Measurements from ENCODE around the gene CLEC10A.

The CLEC10A gene

DNA sequence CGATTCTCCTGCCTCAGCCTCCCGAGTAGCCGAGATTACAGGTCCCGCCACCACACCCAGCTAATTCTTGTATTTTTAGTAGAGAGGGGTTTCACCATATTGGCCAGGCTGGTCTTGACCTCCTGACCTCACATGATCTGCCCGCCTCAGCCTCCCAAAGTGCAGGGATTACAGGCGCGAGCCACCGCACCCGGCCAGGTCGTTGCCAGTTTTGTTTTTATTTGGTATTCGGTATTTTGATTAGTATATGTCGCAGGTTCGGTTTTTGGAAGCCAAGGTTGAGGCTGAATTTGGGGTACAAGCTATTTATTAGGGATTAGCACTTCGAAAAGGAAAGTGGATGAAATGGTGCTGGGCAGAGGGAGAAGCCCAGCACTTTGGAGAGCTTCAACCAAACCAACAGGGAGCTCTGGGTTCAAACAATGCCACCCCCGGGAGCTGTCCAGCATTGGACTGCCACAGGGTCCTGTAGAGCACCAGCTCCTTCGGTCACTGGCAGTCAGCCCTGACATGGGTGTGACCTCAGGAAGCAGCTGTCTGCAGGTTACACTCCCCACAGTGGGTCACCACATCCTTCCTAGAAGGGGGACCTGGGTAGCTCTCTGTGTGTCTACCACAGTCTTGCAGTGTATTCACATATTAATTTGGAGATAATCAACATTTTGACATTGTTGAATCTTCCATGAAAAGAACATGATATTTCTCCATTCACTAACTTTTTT lies 1.5 kb upstream of the CLEC10A start:
- TF ChIP-seq YY1 (IDR thresholded peaks at IDR 0.05; ENCODE audit: insufficient read depth, insufficient read length): no peak
- no peak for TF ChIP-seq SUZ12 (IDR thresholded peaks at IDR 0.05; ENCODE audit: extremely low read depth, insufficient read depth, insufficient read length)
- no peak for TF ChIP-seq ZNF274 (IDR thresholded peaks at IDR 0.05; ENCODE audit: low read depth, low read length)

DNA sequence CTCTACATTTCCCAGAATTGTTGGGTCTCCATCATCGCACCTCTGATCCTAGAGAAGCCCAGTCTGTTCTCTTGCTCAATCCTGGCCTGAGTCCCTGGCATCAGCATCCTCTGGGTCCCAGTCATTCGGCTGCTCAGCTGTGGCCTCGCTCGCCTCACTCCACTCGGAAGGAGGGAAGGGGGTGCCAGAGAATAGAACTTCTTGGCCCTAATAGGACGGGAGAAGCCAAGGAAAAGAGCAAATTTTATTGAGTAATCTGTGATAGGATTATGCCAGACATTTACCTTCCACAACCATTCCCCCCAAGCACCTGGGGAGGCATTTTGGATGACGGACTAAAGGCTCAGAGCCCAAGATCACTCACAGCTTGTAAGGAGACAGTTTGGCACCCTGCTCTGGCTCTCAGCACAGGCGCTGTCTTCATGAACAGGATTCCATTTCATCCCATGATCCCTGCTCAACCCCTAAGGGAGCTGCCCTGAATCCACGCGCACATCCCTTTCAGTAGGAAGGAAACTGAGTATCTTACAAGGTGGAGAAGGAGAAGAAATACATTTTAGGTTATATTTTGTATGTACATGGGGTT lies 498 bp upstream of the CLEC10A start:
- H3K4me3 ChIP-seq (ENCODE audit: insufficient read length, low read depth): no peak overlapping the region
- no peaks in the 10 kb centered on the region for H3K4me1 ChIP-seq (ENCODE audit: insufficient read depth, insufficient read length)
- no peak for DNase-seq (ENCODE audit: low read depth, low spot score)
- H3K27me3 ChIP-seq (ENCODE audit: insufficient read depth, insufficient read length): no peaks in the 10 kb centered on the region
- H3K9ac ChIP-seq (ENCODE audit: insufficient read length, low read depth): no peak overlapping the region
- H3K9me3 ChIP-seq (ENCODE audit: insufficient read depth, low read length): no peaks in the 10 kb centered on the region
- no peaks in the 10 kb centered on the region for H3K36me3 ChIP-seq (ENCODE audit: insufficient read depth, insufficient read length, low read length)
- TF ChIP-seq SUZ12 (IDR thresholded peaks at IDR 0.05; ENCODE audit: extremely low read depth, insufficient read depth, insufficient read length): no peak
- TF ChIP-seq YY1 (IDR thresholded peaks at IDR 0.05; ENCODE audit: insufficient read depth, insufficient read length): no peak
- no peak for TF ChIP-seq ZNF274 (IDR thresholded peaks at IDR 0.05; ENCODE audit: low read depth, low read length)

More for the DNA sequence above, 1.5 kb upstream of the CLEC10A start:
- no peaks in the 10 kb centered on the region for H3K4me1 ChIP-seq (ENCODE audit: insufficient read depth, insufficient read length)
- H3K27me3 ChIP-seq (ENCODE audit: insufficient read depth, insufficient read length): no peaks in the 10 kb centered on the region
- no peak overlapping the region for H3K9ac ChIP-seq (ENCODE audit: insufficient read length, low read depth)
- H3K9me3 ChIP-seq (ENCODE audit: insufficient read depth, low read length): no peaks in the 10 kb centered on the region
- no peak for DNase-seq (ENCODE audit: low read depth, low spot score)
- no peak overlapping the region for H3K4me3 ChIP-seq (ENCODE audit: insufficient read length, low read depth)
- H3K36me3 ChIP-seq (ENCODE audit: insufficient read depth, insufficient read length, low read length): no peaks in the 10 kb centered on the region

DNA sequence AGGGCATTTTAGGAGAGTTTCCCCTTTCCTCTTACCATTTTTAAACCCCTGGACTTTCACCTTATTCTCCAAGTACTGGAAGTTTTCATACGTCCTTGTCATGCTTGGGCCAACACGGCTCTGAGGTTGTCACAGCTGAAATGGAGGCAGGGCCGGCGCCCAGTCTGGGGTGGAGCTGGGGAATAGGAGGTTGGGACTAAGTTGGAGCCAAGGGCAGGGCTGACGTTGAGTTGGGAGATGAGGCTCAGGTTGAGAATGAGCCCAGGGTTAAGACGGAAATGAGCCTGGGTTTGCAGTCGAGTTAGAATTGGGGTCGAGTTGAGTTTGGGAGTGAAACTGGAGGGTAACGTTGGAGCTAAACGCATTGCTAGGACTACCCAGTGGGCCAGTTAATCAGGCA lies 1.3 kb downstream of the CLEC10A start:
- H3K9ac ChIP-seq (ENCODE audit: insufficient read length, low read depth): no peak overlapping the region
- DNase-seq (ENCODE audit: low read depth, low spot score): no peak
- no peaks in the 10 kb centered on the region for H3K27me3 ChIP-seq (ENCODE audit: insufficient read depth, insufficient read length)
- H3K9me3 ChIP-seq (ENCODE audit: insufficient read depth, low read length): no peaks in the 10 kb centered on the region
- TF ChIP-seq YY1 (IDR thresholded peaks at IDR 0.05; ENCODE audit: insufficient read depth, insufficient read length): no peak
- TF ChIP-seq SUZ12 (IDR thresholded peaks at IDR 0.05; ENCODE audit: extremely low read depth, insufficient read depth, insufficient read length): no peak
- no peak for TF ChIP-seq ZNF274 (IDR thresholded peaks at IDR 0.05; ENCODE audit: low read depth, low read length)
- no peaks in the 10 kb centered on the region for H3K4me1 ChIP-seq (ENCODE audit: insufficient read depth, insufficient read length)
- no peak overlapping the region for H3K4me3 ChIP-seq (ENCODE audit: insufficient read length, low read depth)
- H3K36me3 ChIP-seq (ENCODE audit: insufficient read depth, insufficient read length, low read length): no peaks in the 10 kb centered on the region

DNA sequence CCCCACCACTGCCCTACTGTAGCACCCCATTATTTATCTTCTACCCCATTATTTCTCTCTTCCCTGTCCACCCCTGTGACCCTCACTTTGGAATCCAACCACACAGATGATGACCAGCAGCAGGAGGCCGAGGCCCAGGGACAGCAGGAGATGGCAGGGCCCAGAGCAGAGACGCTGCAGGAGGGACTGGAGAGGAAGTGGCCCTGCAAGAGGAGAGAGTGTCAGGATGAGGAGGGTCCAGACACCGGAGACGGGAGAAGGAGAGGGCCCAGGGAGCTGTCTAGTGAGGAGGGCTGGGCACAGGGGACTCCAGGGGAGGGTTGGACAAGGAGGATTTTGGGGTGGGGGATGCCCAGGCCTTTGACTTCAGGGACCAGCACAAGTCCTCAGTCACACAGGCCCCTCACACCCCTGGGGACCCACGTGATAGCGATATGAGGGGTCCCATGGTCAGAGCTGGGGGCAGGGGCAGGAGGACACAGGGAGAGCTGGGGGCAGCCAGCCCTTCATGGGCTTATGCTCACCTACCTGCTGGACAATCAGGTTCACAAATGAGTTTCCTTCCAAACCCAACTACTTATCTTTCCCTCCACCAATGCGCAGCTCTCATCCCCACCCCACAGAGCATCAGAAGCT lies 2.0 kb downstream of the CLEC10A start:
- Histone ChIP-seq H3K36me3 (ENCODE audit: insufficient read depth, insufficient read length, low read length) (no peaks in the 10 kb centered on the region), H3K4me3 (ENCODE audit: insufficient read length, low read depth) (no peak overlapping the region), H3K27me3 (ENCODE audit: insufficient read depth, insufficient read length) (no peaks in the 10 kb centered on the region), H3K4me1 (ENCODE audit: insufficient read depth, insufficient read length) (no peaks in the 10 kb centered on the region), H3K9ac (ENCODE audit: insufficient read length, low read depth) (no peak overlapping the region), H3K9me3 (ENCODE audit: insufficient read depth, low read length) (no peaks in the 10 kb centered on the region)
- TF ChIP-seq SUZ12 (IDR thresholded peaks at IDR 0.05; ENCODE audit: extremely low read depth, insufficient read depth, insufficient read length) (no peak), YY1 (IDR thresholded peaks at IDR 0.05; ENCODE audit: insufficient read depth, insufficient read length) (no peak), ZNF274 (IDR thresholded peaks at IDR 0.05; ENCODE audit: low read depth, low read length) (no peak)
- no peak for DNase-seq (ENCODE audit: low read depth, low spot score)

DNA sequence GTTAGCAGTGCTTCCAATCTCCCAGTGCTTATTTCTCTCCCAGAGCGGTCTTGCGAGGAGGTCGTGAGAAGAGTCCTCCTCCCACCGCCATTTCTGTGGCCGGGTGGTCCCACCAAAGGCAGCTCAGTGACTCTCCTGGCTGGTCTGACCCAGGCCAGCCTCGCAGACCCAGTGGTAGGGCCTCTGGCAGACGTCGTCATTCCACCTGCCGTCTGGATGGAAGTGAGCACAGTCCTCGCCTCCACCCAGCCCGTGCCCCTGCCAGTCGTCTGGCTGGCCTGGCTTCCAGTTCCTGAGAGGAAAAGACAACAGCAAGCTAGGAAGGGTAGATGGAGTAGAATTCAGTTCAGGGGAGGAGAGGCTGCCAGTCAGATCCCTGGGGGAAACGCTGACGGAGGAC lies 5.1 kb downstream of the CLEC10A start:
- H3K9me3 ChIP-seq (ENCODE audit: insufficient read depth, low read length): no peaks in the 10 kb centered on the region
- no peak for DNase-seq (ENCODE audit: low read depth, low spot score)
- H3K9ac ChIP-seq (ENCODE audit: insufficient read length, low read depth): no peak overlapping the region
- TF ChIP-seq ZNF274 (IDR thresholded peaks at IDR 0.05; ENCODE audit: low read depth, low read length) (no peak), YY1 (IDR thresholded peaks at IDR 0.05; ENCODE audit: insufficient read depth, insufficient read length) (no peak), SUZ12 (IDR thresholded peaks at IDR 0.05; ENCODE audit: extremely low read depth, insufficient read depth, insufficient read length) (no peak)
- H3K4me3 ChIP-seq (ENCODE audit: insufficient read length, low read depth): no peak overlapping the region
- no peaks in the 10 kb centered on the region for H3K27me3 ChIP-seq (ENCODE audit: insufficient read depth, insufficient read length)
- H3K4me1 ChIP-seq (ENCODE audit: insufficient read depth, insufficient read length): no peaks in the 10 kb centered on the region
- no peaks in the 10 kb centered on the region for H3K36me3 ChIP-seq (ENCODE audit: insufficient read depth, insufficient read length, low read length)

DNA sequence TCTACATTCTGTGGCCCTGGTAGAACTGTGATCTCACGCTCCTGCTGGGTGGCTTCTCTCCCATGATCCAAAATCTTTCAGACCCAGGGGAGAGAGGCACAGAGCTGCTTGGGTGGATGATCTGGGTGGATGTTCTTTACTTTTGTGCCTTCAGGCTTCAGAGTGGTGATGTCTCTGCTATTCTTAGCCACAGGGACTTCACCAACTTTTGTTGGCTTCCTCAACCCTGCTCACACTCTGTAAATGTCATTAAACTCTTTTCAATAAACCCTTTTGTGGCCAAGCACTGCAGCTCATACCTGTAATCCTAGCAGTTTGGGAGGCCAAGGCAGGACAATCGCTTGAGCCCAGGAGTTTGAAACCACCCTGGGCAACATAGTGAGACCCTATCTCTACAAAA lies 7.6 kb downstream of the CLEC10A start:
- TF ChIP-seq YY1 (IDR thresholded peaks at IDR 0.05; ENCODE audit: insufficient read depth, insufficient read length) (no peak), SUZ12 (IDR thresholded peaks at IDR 0.05; ENCODE audit: extremely low read depth, insufficient read depth, insufficient read length) (no peak), ZNF274 (IDR thresholded peaks at IDR 0.05; ENCODE audit: low read depth, low read length) (no peak)
- Histone ChIP-seq H3K9ac (ENCODE audit: insufficient read length, low read depth) (no peak overlapping the region), H3K4me3 (ENCODE audit: insufficient read length, low read depth) (no peak overlapping the region), H3K4me1 (ENCODE audit: insufficient read depth, insufficient read length) (no peaks in the 10 kb centered on the region), H3K9me3 (ENCODE audit: insufficient read depth, low read length) (peaks cover 17% of the 10 kb centered on the region), H3K27me3 (ENCODE audit: insufficient read depth, insufficient read length) (no peaks in the 10 kb centered on the region), H3K36me3 (ENCODE audit: insufficient read depth, insufficient read length, low read length) (no peaks in the 10 kb centered on the region)
- DNase-seq (ENCODE audit: low read depth, low spot score): no peak

DNA sequence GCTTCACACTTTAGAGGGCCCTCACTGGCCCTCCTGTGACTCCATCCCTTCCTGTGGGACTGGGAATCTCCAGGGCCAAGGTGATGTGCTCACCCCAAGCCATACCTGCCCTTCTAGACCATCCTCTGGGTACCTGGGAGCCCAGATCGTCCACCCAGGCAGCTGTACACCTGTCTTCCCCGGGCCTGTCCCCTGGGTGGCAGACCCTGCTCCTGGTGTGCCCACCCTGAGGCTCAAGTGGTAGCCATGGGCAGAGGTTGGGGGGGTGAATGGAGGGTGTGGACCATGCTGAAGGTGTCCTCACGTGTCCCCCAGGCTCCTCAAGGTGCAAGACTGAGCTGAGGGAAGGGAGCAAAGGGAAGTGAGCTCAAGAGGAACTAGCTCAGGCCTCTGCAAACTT lies 9.3 kb downstream of the CLEC10A start:
- no peaks in the 10 kb centered on the region for H3K36me3 ChIP-seq (ENCODE audit: insufficient read depth, insufficient read length, low read length)
- TF ChIP-seq YY1 (IDR thresholded peaks at IDR 0.05; ENCODE audit: insufficient read depth, insufficient read length): no peak
- no peak for TF ChIP-seq SUZ12 (IDR thresholded peaks at IDR 0.05; ENCODE audit: extremely low read depth, insufficient read depth, insufficient read length)
- no peak for TF ChIP-seq ZNF274 (IDR thresholded peaks at IDR 0.05; ENCODE audit: low read depth, low read length)
- no peak overlapping the region for H3K9ac ChIP-seq (ENCODE audit: insufficient read length, low read depth)
- no peaks in the 10 kb centered on the region for H3K27me3 ChIP-seq (ENCODE audit: insufficient read depth, insufficient read length)
- H3K9me3 ChIP-seq (ENCODE audit: insufficient read depth, low read length): peaks cover 23% of the 10 kb centered on the region
- no peaks in the 10 kb centered on the region for H3K4me1 ChIP-seq (ENCODE audit: insufficient read depth, insufficient read length)
- no peak overlapping the region for H3K4me3 ChIP-seq (ENCODE audit: insufficient read length, low read depth)
- DNase-seq (ENCODE audit: low read depth, low spot score): no peak

Measured in NT2/D1 (cell line).